ENCODE data around the gene ZEB2.

Gene ZEB2

DNA sequence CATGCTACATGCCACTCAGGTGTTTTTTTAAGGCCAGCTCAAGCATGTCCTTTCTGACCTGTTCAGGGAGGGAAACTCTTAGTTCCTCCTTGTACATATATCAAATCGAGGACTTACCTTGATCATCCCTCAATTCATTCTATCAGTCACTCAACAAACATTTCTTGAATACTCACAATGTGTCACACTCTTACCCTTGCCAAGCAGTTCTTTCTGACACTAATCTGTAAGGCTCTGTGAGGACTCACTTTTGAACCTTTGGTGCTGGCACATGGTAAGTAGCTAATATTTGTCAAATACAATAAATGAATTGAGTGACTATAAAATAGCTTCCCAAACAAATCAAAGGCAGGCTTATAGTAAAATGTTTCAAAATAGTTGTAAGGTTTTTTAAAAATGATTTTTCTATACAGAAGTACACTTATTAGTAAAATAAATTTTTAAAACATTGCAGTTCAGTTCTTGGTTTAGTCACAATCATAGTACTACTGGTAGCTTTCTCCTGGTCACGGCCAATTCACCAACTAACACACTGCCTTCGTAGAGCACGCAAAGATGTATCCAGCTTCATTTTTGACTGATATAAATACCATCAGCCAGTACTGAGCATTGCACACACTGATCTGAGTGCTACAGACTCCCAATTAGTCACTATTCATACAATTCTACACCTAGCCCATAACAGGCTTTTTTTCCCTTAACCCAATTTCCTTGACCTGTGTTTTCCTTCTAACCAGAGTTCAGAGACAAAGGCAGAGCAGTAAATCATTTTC is 50.9 kb downstream of the ZEB2 start:
- no peak for DNase-seq

GRCh38 chr2:144467502-144468137 is 52.3 kb downstream of the ZEB2 start:
- no peak for DNase-seq

DNA sequence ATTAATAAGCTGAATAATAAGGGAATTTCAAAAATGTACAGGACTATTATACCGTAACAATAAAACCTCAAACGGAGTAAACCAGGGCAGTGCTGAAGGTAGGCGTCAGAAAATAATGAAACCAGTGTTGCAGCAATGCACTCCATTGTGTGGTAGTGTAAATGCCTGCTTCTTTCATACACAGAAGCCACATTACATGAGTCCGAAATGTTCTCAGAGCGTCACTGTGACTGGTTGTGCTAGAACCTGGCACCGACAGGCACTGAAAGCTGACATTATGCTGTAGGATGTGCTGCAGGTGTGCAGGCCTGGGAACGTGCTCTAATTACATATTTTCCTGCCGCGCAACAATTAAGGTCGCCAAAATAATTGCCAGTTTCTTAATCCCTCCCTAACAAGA is 53.3 kb downstream of the ZEB2 start:
- no peak for DNase-seq

DNA sequence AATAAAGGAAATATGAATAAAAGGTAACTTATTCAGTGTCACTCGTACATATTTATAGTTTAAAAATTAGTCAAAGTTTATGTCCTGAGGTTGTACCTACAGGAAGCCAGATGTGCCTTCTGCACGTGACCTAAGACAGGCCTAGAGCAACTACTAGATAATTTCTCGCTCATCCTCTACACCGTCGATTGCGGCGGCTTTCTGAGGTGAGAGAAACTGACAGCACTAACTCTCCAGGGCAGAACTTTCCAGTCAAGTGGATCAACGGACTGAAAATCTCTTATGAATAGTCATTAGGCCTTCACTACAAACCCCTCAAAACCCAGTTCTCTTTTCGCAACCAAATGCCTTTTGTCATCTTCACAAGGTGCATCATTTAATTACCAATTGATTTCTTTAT is 54.2 kb downstream of the ZEB2 start:
- DNase-seq: no peak

DNA sequence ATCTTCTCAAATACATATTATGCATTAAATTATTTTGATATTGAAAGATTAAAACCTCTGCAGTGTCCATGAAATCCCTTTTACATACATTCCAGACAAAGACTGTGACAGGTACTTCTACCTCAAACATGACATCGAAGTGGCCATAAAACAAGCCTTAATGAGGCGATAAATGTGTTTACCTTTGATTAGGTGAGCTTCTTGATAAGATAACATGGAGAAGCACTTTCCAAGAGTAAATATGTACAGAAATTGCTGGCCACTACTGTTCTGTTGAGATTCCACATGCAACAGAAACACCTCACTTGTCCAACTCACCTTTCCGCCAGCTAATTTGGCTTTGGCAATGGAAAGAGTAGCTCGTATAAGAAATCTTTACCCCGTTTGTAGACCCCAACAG is 55.2 kb downstream of the ZEB2 start:
- DNase-seq: no peak

GRCh38 chr2:144463266-144463665 is 56.7 kb downstream of the ZEB2 start:
- no peak for DNase-seq

GRCh38 chr2:144462266-144462665 is 57.7 kb downstream of the ZEB2 start:
- no peak for DNase-seq

- no peak for DNase-seq
These were observed 58.6 kb downstream of the ZEB2 start for GRCh38 chr2:144461308-144461766.

GRCh38 chr2:144460727-144461307 is 59.1 kb downstream of the ZEB2 start:
- no peak for DNase-seq

- no peak for DNase-seq
These were observed 60.0 kb downstream of the ZEB2 start for GRCh38 chr2:144459937-144460336.

DNA sequence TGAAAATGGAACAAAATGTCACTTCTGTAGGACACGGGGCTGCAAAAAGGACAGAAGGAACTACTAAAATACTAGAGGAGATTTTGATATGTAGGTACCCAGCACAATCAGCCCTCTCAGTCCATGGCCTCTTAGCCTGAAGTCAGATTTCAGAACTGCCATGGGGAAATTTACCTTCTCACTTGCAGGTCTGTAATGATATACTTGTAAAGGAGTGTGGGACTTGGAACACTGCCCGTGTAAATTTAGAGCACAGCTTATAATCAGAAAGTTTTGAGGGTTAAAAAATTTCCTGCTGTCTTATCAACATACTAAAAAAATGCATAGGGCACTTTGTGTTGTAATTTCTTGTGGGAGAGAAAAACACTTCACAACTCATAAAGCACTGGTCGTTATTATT is 60.6 kb downstream of the ZEB2 start:
- DNase-seq: no peak

DNA sequence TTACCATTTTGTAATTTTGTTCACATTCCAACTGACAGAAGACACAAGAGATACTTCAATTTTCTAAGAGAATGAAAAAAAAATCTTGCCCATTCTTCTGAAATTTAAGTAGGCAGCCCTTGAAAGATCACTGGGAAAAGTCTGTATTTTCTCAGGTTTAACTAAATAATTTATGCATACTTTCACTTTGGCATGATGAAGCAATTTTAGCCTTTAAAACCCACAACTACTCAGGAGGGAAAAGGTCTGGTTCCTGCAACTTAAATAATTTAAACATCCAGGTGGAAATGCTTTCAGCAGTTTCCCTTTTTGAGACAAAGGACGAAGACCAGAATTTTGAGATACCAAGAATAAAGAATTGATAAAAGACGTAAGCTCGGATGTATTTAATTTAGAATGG is 61.4 kb downstream of the ZEB2 start:
- no peak for DNase-seq

GRCh38 chr2:144456680-144457079 is 63.2 kb downstream of the ZEB2 start:
- DNase-seq: no peak

GRCh38 chr2:144455987-144456386 is 63.9 kb downstream of the ZEB2 start:
- DNase-seq: no peak

DNA sequence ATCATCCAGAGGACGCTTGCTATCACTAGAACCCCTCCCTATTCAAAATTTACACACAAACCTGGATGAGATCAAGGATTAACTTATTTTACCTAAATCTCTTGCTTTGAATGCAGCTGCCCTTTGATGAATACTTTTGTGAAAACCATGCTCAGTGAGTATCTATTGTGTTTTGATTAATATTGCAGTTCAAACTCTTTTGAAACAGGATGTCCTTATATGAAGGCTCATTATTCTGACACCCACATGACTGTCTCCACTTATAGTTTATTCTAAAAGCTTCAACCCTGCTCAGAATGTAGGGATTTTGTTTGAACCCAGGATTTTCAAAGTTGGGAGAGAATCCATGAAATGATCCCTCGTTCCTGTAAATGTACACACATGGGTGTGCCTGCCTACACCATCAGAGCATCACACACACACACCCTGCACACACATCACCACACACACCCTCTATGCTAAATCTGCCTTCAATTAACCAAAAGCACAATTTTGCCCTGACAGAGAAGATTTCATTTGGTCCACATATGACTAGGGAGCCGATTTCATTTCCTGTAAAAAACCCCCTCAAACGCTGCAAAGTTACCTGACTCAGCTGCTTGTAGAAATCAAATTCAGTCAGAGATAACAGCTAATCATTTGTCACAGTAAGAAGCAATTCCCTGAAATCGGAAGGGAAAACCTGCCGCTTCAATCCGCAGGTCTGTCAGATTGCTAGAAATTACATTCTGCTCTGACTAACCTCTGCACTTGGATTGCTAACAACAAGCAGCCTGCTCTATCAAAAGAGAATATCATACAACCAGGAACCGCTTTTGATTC is 65.2 kb downstream of the ZEB2 start:
- no peak for DNase-seq

GRCh38 chr2:144453486-144454158 is 66.3 kb downstream of the ZEB2 start:
- DNase-seq: no peak

GRCh38 chr2:144452989-144453336 is 67.0 kb downstream of the ZEB2 start:
- DNase-seq: no peak

GRCh38 chr2:144452169-144452988 is 67.5 kb downstream of the ZEB2 start:
- DNase-seq: no peak

DNA sequence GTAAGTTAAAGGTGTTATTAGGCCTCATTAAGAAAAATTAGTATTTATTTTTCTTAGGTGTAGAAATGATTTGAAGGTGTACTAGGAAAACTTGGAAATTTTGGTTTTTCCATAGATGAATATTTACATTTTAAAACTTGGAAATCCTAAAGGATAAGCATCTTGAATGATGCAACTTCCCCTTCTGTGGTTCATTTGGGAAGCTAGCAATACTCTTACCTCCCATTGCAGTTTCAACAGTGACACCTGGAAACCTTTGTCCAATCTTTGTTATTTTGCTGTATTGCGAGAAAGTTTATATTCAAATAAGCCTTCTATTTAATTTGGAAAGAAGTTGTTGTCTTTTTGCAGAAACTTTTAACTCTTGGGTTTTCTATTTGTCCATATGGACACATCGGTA is 68.5 kb downstream of the ZEB2 start:
- DNase-seq: no peak

GRCh38 chr2:144449028-144449406 is 70.9 kb downstream of the ZEB2 start:
- DNase-seq: no peak

DNA sequence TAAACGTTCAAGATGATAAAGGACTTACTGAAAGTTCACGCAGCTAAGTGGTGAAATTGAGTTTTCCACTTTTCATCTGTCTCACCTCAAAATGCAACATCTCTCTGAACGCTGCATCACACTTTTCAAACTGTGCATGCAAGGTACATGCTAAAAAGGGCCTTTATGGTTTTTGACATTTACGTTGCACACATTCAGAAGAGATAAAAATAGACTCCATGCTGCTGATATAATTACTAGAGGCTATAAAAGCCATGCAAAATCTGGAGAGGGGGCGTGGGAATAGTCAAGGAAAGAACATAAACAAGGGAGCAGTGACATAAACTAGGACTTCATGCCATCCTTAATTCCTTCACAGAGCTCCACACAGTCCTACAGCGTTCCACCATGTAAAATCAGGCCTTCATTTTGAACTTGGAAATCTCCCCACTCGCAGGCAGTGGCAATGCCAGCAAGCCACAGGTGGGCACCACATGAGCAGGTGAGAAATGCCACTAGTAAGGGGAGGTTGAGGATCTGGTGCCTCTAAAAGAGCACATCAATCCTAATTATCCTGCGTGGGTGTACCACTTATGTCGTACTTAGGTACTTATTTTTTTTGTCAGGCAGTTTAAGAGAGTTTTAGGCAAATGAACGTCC is 71.4 kb downstream of the ZEB2 start:
- DNase-seq: no peak

- no peak for DNase-seq
These were observed 72.4 kb downstream of the ZEB2 start for GRCh38 chr2:144447535-144447934.

Data from activated T-cell treated with anti-CD3 and anti-CD28 coated beads, Interleukin-2, amount 50 U/mL, for 1 hour (primary cell).